HG02870 (cell line): ENCODE measurements around the gene GADD45GIP1.
"Not testable (repeated sequence)": the region's sequence is repeated elsewhere in the genome, so short reads cannot be mapped to it uniquely, and the experiment has no call there.

ENCODE experiments used
- ATAC-seq: cut with Tn5 transposase; IDR thresholded peaks from one replicate; pipeline ENCODE4 v1.9.1; 2021; ENCODE audit warnings: mild to moderate bottlenecking, moderate library complexity; ENCODE audit not compliant: unreplicated experiment

The GADD45GIP1 gene

DNA sequence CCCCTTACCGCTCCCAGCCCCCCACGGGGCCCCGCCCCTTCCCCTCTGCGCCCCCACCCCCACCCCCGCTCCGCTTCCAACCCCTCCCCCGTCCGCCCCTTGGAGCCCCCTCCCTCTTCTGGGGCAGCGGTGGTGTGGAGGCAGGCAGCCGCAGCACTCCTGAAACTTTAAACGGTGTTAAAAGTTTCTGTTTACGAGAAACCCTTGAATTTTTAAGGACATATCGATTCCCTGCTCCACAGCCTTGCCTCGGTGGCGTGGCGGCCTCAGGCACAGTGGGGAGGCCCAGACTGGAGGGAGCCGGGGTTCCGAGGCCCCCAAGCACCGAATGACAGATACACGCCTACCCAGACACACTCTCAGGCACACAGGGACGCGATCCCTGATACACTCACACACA lies 33.4 kb upstream of the GADD45GIP1 start:
- no peak for ATAC-seq

DNA sequence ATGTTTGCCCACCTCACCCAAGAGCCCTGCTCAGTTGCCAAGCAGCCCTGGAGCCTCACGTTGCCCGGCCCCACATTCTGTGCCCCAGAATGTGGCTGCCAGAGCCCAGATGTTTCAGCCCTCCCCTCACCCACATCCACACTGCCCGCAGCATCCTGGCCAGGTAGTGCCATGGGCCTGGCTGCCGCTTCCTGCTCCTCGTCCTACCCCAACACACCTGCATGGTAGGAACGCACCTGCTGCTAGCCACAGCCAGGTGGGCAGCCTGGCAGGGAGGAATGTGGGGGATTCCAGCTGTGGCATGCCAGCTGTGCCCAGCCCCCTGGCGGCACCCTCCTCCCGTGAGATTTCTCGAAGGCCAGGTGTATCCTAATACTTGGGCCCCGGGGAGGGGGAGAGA lies 30.8 kb upstream of the GADD45GIP1 start:
- ATAC-seq, result no peak

DNA sequence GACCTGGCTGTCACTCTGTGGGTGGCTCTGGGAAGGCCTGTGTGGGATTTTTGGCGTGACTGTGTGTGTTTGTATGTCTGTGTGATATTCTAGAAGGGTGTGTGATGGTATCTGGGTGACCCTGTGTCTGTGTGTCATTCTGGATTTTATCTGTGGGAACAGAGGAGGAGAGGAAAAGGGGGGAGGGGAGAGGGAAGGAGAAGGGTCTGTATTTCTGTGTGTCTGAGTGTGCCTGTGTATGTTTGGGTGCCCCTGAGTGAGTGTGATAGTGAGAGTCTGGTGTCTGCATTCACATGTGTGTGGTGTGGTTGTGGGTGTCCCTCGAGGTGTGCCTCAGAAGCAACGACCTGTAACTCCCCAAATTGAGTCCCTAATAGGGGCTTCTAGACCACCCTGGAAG lies 30.2 kb upstream of the GADD45GIP1 start:
- ATAC-seq, result no peak

DNA sequence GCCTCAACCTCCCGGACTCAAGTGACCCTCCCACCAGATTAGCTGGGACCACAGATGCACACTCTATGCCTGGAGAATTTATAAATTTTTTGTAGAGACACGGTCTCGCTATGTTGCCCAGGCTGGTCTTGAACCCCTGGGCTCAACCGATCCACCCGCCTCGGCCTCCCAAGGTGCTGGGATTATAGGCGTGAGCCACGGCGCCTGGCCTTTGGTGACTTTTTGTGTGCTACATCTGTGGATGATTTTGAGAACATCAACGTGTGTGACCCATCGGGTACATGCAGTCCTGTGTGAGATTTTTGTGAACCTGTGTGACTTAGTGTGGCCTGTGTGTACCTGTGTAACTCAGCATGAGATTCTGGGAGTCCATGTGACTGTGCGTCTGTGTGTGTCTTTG lies 29.7 kb upstream of the GADD45GIP1 start:
- ATAC-seq, result no peak

DNA sequence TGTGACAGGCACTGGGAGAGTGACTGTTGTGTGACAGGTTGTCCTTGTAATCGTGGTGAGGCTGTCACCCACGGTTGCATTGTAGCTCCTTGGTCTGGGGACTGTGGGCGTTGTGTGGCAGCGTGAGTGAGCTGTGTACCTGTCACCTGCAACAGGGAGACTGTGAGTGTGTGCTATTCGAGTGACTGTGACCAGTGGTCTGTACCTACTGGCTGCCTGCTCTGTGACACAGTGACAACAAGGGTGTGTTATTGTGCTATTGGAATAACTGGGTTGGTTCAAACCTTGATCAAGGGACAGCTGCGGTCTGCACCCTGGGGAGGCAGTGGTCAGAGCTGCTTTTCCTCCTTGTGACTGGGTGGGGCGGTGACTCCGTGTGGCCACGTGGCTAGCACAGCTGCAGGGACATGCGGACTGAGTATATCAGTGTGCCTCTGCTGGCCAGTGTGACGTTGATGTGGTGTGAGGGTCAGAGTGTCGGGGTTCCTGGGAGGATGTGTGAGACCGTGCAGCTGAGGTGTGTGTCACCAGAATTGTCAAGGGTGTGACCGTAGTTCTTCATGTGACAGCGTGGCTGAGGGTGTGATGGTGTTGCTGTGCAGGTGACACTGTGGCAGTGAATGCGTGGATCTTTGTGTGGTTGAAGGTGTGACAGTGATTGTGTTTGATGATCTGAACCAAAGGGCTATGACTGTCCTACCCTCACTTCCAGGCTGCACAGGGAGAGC lies 28.2 kb upstream of the GADD45GIP1 start:
- no peak for ATAC-seq

DNA sequence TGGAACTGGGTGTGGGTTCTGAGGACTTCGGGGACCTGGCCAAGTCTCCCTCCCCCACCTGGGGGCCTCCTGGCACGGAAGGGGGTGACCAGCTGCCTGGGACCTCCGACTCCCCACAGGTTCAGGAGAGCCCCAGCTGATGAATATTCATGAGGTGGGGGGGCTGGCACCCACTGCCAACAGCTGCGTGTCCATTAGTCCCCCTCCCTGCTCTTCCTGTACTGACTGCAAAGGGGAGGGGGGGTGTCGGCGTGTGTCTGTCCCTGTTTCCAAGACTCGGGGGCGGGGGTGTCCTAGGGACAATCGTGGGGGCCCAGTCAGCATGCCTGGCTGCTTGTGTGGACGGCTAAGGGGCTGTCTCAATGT lies 27.6 kb upstream of the GADD45GIP1 start:
- ATAC-seq, result no peak

DNA sequence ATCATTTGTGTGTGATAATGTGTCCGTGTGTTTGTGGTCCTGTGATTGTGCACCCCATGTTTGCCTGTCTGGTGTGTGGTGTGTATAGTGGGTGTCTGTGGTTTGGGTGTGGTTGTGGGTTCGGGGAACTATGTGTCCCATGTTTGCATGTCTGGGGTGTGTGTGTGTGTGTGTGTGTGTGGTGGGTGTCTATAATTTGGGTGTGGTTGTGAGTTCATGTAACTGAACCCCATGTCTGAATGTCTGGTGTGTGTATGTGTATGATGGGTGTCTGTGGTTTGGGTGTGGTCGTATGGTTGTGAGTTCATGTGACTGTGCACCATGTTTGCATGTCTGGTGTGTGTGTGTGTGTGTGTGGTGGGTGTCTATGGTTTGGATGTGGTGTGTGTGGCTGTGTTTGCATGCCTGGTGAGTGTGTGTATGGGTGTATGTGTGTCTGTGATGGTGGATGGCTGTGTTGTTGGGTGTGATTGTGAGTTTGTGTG lies 27.2 kb upstream of the GADD45GIP1 start:
- ATAC-seq, result no peak

DNA sequence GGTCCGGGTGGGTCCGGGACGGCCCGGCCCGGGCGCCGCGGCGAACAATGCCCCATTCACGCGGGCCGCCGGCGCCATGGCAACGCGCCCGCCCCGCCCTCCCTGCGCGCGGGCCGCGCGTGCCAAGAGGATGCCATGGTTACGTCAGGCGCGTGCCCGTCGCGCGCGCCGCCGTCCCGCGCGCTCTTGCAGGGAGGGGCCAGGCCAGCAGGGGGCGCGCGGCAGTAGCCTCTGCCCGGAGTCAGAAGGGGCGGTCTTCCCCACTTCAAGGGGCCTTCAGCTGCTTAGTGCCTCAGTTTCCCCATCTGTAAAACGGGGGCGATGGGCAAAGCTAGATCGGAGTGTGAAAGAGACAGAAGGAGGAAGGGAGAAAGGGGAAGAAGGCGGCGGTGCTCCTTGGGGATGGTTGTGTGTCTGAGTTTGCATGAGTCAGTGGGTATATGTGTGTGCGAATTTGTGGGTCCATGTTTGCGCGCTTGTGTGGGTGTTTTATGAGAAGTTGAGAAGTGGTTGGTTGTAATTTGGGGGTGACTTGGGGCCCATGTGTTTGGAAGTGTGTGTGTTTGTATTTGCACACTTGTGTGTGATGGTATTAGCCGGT lies 26.6 kb upstream of the GADD45GIP1 start:
- ATAC-seq, result no peak

DNA sequence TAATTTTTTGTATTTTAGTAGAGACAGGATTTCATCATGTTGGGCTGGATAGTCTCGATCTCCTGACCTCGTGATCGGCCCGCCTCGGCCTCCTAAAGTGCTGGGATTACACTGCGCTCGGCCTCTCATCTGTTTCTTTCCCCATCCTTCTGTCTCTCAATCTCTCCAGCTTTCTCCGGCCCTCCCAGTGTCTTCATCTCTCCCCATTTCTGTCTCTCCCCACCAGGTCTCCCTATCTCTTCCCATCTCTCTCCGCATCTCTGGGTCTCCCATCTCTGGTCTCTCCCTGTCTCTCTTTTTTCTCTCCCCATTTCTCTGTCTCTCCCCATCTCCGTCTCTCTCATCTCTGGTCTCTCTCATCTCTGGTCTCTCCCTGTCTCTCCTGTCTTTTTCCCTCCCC lies 26.1 kb upstream of the GADD45GIP1 start:
- ATAC-seq, result no peak

DNA sequence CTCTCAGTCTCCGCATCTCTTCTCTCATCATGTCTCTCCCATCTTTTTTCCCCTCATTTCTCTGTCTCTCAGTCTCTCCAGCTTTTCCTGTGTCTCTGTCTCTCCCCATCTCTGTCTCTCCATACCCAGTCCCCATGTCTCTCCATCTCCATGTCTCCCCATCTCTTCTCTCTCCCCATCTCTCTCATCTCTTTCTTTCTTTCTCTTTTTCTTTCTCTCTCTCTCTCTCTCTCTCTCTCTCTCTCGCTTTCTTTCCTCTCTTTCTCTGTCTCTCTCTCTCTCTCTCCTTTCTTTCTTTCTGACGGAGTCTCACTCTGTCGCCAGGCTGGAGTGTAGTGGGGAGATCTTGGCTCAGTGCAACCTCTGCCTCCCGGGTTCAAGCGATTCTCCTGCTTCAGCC lies 25.6 kb upstream of the GADD45GIP1 start:
- no peak for ATAC-seq

DNA sequence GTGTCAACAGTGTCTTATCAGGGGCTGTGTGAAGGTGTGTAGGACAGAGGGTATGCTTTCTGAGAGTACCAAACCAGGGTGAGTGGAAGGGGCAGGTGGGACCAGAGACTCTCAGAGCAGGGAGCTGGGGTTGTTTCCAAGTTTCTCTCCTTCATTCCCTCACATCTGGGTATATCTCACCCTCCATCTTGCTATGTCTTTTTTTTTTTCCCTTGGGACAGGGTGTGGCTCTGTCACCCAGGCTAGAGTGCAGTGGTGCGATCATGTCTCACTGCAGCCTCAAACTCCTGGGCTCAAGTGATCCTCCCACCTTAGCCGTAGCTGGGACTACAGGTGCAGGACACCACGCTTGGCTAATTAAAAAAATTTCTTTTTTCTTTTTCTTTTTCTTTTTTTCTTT lies 23.0 kb upstream of the GADD45GIP1 start:
- no peak for ATAC-seq

DNA sequence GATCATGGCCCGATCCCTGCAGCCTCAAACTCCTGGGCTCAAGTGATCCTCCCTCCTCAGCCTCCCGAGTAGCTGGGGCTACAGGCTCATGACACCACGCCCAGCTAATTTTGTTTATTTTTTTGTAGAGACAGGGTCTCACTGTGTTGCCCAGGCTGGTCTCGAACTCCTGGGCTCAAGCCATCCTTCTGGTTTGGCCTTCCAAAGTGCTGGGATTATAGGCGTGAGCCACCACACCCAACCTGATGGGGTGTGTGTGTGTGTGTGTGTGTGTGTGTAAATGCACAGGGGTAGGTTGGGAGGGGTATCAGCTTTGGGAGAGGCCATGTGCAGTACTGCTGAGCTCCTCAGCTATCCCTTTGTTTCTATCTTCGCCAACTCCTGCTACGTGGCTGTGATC lies 19.1 kb upstream of the GADD45GIP1 start:
- ATAC-seq, result not testable (repeated sequence)

DNA sequence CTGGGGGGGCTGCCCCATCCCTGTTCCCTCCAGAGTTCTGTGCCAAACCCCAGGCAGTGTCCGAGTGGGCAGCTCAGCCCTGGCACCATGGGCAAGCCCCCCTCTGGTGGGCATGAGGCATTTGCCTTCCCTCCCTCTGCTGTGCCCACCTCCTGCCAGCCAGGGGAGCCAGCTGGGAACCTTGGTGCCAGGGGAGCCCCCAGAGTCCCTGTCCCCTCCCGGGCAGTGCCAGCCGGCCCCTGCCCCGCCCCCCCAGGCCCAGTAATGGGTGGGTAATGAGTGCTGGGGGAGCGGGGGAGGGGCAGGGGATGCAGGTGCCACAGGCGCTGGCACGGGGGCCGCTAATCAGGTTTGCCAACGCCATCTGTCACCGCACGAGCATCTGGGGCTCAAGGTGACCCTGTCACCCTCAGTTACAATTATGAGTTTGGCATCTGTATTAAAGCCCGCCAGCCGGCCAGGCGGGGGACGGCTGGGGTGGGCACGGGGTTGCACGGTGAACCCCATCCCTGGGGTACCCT lies 18.3 kb upstream of the GADD45GIP1 start:
- no peak for ATAC-seq

DNA sequence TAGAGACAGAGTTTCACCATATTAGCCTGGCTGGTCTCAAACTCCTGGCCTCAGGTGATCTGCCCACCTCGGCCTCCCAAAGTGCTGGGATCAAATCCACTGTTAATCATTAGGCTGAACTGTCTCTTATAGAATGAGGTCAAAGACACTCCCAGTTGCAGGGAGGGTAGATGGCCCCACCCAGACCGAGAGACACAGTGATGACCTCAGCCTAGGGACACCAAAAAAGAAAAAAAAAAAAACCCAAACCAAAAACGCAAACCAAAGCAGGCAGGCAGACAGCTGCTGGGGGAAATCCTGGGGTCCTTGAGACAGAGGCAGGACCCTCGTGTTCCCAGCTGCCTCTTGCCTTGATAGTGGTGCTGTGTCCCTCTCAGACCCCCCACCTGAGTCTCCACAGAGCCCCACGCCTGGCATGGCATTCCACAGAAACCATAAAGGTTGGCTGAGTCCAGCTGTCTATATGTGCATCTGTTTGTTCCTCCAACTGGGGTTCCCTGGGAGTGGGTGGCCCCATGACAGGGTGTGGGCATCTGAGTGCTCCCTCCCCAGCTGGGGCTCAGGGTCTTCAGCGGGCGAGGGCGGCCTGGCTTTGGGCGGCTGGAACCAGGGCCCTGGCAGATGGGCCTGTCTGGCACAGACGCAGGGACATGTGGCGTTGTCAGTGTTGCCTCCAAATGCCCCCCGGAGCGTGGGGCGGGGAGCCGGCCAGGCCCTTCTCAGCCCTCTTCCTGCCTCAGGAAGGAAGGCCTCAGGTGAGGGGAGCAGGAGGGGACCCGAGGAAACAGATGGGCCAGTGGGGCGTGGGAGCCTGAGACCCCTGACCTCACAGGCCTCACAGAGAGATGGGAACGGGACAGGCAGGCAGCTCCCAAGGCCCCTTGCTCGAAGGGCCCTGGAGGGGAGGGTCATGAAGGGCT lies 17.5 kb upstream of the GADD45GIP1 start:
- no peak for ATAC-seq

DNA sequence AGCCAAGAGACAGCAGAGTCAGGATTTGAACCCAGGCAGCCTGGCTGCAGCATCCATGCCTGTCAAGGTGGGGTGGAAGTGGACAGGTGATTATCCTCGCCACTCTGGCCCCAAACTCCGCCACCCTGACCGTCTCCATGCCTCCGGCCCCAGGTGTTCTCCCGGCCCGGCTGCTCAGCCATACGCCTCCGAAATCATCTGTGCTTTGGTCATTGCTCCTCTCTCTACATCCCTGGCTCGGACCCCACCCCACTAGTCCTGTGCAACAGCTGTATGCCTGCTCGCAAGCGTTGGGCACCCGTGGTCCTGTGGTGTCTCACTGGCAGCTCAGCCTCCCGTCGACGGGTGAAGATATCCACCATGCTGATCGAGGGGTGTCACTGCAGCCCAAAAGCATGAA lies 16.2 kb upstream of the GADD45GIP1 start:
- ATAC-seq, result no peak

DNA sequence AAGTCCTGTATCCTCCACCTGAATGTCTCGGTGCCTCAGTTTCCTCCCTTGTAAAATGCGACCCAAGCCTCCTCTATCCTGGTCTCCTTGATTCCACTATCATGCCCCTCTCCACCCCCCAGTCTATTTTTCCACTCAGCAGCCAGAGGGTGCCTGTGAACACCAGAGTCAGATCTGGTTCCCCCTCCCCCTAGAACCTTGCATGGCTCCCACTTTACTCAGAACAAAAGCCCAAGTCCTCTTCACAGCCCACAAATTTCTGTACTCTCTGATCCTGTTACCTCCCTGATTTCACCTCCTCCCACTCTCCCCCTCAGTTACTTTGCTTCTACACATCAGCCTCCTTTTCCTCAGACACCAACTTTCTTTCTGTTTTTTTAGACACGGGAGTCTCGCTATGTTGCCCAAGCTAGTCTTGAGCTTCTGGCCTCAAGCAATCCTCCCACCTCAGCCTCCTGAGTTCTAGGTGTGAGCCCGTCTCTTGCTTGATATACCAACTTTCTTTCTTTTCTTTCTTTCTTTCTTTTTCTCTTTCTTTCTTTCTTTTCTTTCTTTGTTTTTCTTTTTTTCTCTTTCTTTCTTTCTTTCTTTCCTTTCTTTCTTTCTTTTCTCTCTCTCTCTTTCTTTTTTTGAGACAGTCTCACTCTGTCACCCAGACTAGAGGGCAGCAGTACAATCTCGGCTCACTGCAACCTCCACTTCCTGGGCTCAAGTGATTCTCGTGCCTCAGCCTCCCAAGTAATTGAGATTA lies 13.2 kb upstream of the GADD45GIP1 start:
- no peak for ATAC-seq

DNA sequence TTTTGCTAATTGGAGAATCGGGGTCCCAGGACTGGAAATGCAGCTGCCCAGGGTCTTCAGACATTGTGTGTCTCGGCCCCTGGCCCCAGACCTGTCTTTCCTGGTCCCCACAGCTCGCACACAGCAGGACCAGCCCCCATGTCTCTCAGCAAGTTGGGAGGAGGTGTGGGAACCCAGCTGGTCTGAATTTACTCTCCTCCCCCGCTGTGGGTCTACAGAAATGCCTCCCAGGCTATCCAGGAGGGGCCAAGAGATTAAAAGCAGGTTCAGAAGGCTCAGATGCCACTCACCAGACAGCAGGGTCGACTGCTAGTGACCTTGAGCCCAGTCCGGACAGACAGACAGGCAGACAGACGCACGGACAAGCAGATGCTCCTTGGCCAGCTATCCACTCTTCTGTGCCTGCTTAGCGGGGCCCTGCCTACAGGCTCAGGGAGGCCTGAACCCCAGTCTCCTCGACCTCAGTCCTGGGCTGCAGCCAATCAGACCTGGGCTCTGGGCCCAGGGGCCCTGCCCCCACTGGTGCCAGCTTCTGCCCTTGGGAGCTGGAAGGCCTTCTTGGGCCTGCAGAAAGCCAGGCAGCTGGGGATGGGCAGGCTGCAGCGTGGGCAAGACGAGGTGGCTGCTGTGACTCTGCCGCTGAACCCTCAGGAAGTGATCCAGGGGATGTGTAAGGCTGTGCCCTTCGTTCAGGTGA lies 12.4 kb upstream of the GADD45GIP1 start, which contains the start of gene DAND5:
TSS of gene DAND5 (plus strand) at position 285 of the 697 bp plus-strand sequence. CDS start at position 370, 85 bp downstream.
- ATAC-seq, result no peak

DNA sequence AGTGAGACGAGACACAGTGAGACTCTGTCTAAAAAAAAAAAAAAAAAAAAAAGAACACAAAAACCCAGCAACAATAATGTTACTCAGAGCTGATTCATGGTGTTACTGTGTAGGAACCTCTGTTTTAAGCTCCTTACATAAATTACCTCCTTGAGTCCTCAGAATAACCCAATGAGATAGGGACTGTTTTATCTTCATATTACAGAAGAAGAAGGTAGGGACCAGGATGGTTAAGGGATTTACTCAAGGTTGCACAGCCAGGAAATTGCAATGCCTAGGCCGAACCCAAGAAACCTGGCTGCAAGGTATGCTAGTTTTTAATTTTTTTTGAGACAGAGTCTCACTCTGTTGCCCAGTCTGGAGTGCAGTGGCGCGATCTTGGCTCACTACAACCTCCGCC lies 10.9 kb upstream of the GADD45GIP1 start:
- no peak for ATAC-seq

DNA sequence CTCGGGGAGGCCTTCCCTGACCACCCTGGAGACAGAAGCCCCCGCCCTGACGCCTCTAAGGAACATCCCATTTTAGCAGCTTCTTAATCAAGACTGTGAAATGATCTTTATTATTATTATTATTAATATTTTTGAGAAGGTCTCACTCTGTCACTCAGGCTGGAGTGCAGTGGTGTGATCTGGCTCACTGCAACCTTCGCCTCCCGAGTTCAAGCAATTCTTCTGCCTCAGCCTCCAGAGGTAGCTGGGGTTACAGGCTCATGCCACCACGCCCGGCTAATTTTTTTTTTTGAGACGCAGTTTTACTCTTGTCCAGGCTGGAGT lies 8.8 kb upstream of the GADD45GIP1 start:
- ATAC-seq, result no peak
